HG03558 (cell line): ENCODE results near the gene TEX30.
A peak's percentile ranks its signal among the peaks of the same experiment; 100 is the strongest.

Experiments used
- ATAC-seq: cut with Tn5 transposase; IDR thresholded peaks from one replicate; pipeline ENCODE4 v1.9.1; 2021; ENCODE audit warnings: moderate number of reproducible peaks; ENCODE audit not compliant: unreplicated experiment; ENCODE audit errors: extremely low read depth

Gene TEX30

GRCh38 chr13:102773441-102774213, at the start of gene TEX30:
Gene TEX30 (minus strand): TSS chr13:102773786. CDS start chr13:102770026, 3,760 bp downstream.
- ATAC-seq: peak; percentile 84

- no peak for ATAC-seq
Measured at GRCh38 chr13:102817907-102818306, 44.3 kb upstream of the TEX30 start.

- ATAC-seq: no peak
Measured at GRCh38 chr13:102817241-102817640, 43.7 kb upstream of the TEX30 start.

GRCh38 chr13:102816708-102817107, 43.1 kb upstream of the TEX30 start:
- no peak for ATAC-seq

- no peak for ATAC-seq
Measured at GRCh38 chr13:102815788-102816187, 42.2 kb upstream of the TEX30 start.

GRCh38 chr13:102814793-102815192, 41.2 kb upstream of the TEX30 start:
- no peak for ATAC-seq

- ATAC-seq: no peak
Measured at GRCh38 chr13:102814025-102814607, 40.5 kb upstream of the TEX30 start.

GRCh38 chr13:102812611-102813287, 39.2 kb upstream of the TEX30 start:
- ATAC-seq: no peak

GRCh38 chr13:102807699-102808098, 34.1 kb upstream of the TEX30 start:
- ATAC-seq: no peak

- ATAC-seq: no peak
Measured at GRCh38 chr13:102805680-102806079, 32.1 kb upstream of the TEX30 start.

GRCh38 chr13:102800145-102801041, 26.8 kb upstream of the TEX30 start:
- peak; percentile 58 for ATAC-seq

GRCh38 chr13:102799426-102800144, 26.0 kb upstream of the TEX30 start:
- no peak for ATAC-seq

- peak; percentile 72 for ATAC-seq
Measured at GRCh38 chr13:102798581-102799425, 25.2 kb upstream of the TEX30 start, which contains the start of the genes BIVM and POGLUT2. Gene BIVM (plus strand): TSS chr13:102799119. CDS start chr13:102807268, 8,149 bp downstream. Gene POGLUT2 (minus strand): TSS chr13:102798976. CDS start chr13:102798670, 306 bp downstream.

GRCh38 chr13:102793611-102794355, 20.2 kb upstream of the TEX30 start:
- ATAC-seq: no peak

- ATAC-seq: no peak
Measured at GRCh38 chr13:102792396-102792795, 18.8 kb upstream of the TEX30 start.

- no peak for ATAC-seq
Measured at GRCh38 chr13:102788683-102789082, 15.1 kb upstream of the TEX30 start.

- ATAC-seq: no peak
Measured at GRCh38 chr13:102784483-102784882, 10.9 kb upstream of the TEX30 start.

GRCh38 chr13:102781591-102781990, 8.0 kb upstream of the TEX30 start:
- no peak for ATAC-seq
